ENCODE data around the gene SENP2. TPM values are rescaled to one million over a fixed set of nuclear protein-coding genes. Genes with fewer than 3 reads are reported as not detected.
A peak's percentile ranks its signal among the peaks of the same experiment; 100 is the strongest.

Gene SENP2
- total and polyA plus RNA-seq, 4 donors = 7.9 to 23.3 (median 11.3) TPM

GRCh38 chr3:185655426-185656320 is 69.6 kb downstream of the SENP2 start:
- no peaks in the 10 kb centered on the region for H3K27me3 ChIP-seq (ENCODE audit: control insufficient read depth in 4 of 4, insufficient read depth in 4 of 4, low read length in 3 of 4)
- H3K4me3 ChIP-seq (ENCODE audit: low read depth in 1 of 3, low read length in 3 of 3) = no peak overlapping the region
- 91% methylated on average over 12 of the region's 12 CpGs for WGBS
- TF ChIP-seq RXRA (IDR thresholded peaks at IDR 0.05) = no peak
- TF ChIP-seq NR2F2 (IDR thresholded peaks at IDR 0.05) = no peak
- no peak for TF ChIP-seq REST (IDR thresholded peaks at IDR 0.05)
- no peak for TF ChIP-seq SP1 (IDR thresholded peaks at IDR 0.05)
- no peak for TF ChIP-seq HNF4G (IDR thresholded peaks at IDR 0.05)
- TF ChIP-seq EGR1 (IDR thresholded peaks at IDR 0.05; ENCODE audit: low read depth in 2 of 2) = no peak
- TF ChIP-seq FOXA2 (IDR thresholded peaks at IDR 0.05) = no peak
- TF ChIP-seq ATF3 (IDR thresholded peaks at IDR 0.05) = no peak
- no peak for TF ChIP-seq CTCF (IDR thresholded peaks at IDR 0.05; ENCODE audit: low read depth, low read length, missing input control)
- TF ChIP-seq JUND (IDR thresholded peaks at IDR 0.05) = no peak
- no peaks in the 10 kb centered on the region for H3K9me3 ChIP-seq (ENCODE audit: control insufficient read depth in 4 of 4, low read length in 3 of 4)
- no peaks in the 10 kb centered on the region for H3K36me3 ChIP-seq (ENCODE audit: control insufficient read depth in 4 of 4, insufficient read depth in 3 of 4, low read depth in 1 of 4, low read length in 3 of 4)
- no peak for DNase-seq (ENCODE audit: low spot score)
- H3K9ac ChIP-seq (ENCODE audit: low read depth in 1 of 2, low read length in 2 of 2) = no peak overlapping the region
- H3K4me1 ChIP-seq (ENCODE audit: control insufficient read depth in 4 of 4, insufficient read depth in 4 of 4, low read length in 3 of 4) = peaks cover 0 to 7% (median 4%) of the 10 kb centered on the region in 4 donors
- H3K27ac ChIP-seq (ENCODE audit: low read depth in 1 of 2, low read length in 2 of 2) = peak overlapping the region in 1 of 2 donors; percentile 23

GRCh38 chr3:185656321-185656840 is 70.3 kb downstream of the SENP2 start:
- peak overlapping the region in 1 of 2 donors; percentile 28 for H3K27ac ChIP-seq (ENCODE audit: low read depth in 1 of 2, low read length in 2 of 2)

More at GRCh38 chr3:185656321-185656840, 70.3 kb downstream of the SENP2 start:
- no peaks in the 10 kb centered on the region for H3K27me3 ChIP-seq (ENCODE audit: control insufficient read depth in 4 of 4, insufficient read depth in 4 of 4, low read length in 3 of 4)
- no peaks in the 10 kb centered on the region for H3K9me3 ChIP-seq (ENCODE audit: control insufficient read depth in 4 of 4, low read length in 3 of 4)
- peaks cover 0 to 7% (median 4%) of the 10 kb centered on the region in 4 donors for H3K4me1 ChIP-seq (ENCODE audit: control insufficient read depth in 4 of 4, insufficient read depth in 4 of 4, low read length in 3 of 4)
- DNase-seq (ENCODE audit: low spot score) = no peak
- no peaks in the 10 kb centered on the region for H3K36me3 ChIP-seq (ENCODE audit: control insufficient read depth in 4 of 4, insufficient read depth in 3 of 4, low read depth in 1 of 4, low read length in 3 of 4)
- no peak overlapping the region for H3K9ac ChIP-seq (ENCODE audit: low read depth in 1 of 2, low read length in 2 of 2)
- TF ChIP-seq GABPA (IDR thresholded peaks at IDR 0.05 in 1 of 2, conservative IDR thresholded peaks at IDR 0.05 in 1 of 2) (no peak), YY1 (IDR thresholded peaks at IDR 0.05) (no peak), TAF1 (conservative IDR thresholded peaks at IDR 0.05) (no peak), FOXA2 (IDR thresholded peaks at IDR 0.05) (no peak), REST (IDR thresholded peaks at IDR 0.05) (peak; percentile 9), MAX (IDR thresholded peaks at IDR 0.05) (no peak), FOXA1 (IDR thresholded peaks at IDR 0.05) (no peak), JUND (IDR thresholded peaks at IDR 0.05) (peak in 1 of 2 donors; percentile 12), HNF4G (IDR thresholded peaks at IDR 0.05) (no peak), EGR1 (IDR thresholded peaks at IDR 0.05; ENCODE audit: low read depth in 2 of 2) (no peak)
- no peak overlapping the region for H3K4me3 ChIP-seq (ENCODE audit: low read depth in 1 of 3, low read length in 3 of 3)
- 87% methylated on average over 8 of the region's 8 CpGs for WGBS
